Measurements from ENCODE around the gene KCNN1. TPM values are rescaled to one million over a fixed set of nuclear protein-coding genes. Genes with fewer than 3 reads are reported as not detected.

KCNN1 gene
- total and polyA plus RNA-seq, 9 of the 15 experiments (the other 6 are each of a cell fraction or from before 2014, with no cell fraction given), result 0.01 to 6.2 (median 0.72) TPM

GRCh38 chr19:17931532-17932191, 35.2 kb upstream of the KCNN1 start (continued):
- TF ChIP-seq SIX5 (IDR thresholded peaks at IDR 0.05; ENCODE audit: borderline replicate concordance in 1 of 2, insufficient read depth in 1 of 2, low read depth in 1 of 2, low read length in 2 of 2) (no peak), THRAP3 (IDR thresholded peaks at IDR 0.05; ENCODE audit: borderline replicate concordance) (no peak), RAD51 (IDR thresholded peaks at IDR 0.05; ENCODE audit: borderline replicate concordance, low read depth) (no peak), ZNF609 (CRISPR knock-in tag; IDR thresholded peaks at IDR 0.05; ENCODE audit: borderline replicate concordance) (no peak), HEY1 (CRISPR knock-in tag; IDR thresholded peaks at IDR 0.05; ENCODE audit: borderline replicate concordance) (no peak), FIP1L1 (IDR thresholded peaks at IDR 0.05; ENCODE audit: low read depth, low read length, poor library complexity, severe bottlenecking) (no peak), SMAD3 (CRISPR knock-in tag; conservative IDR thresholded peaks at IDR 0.05) (no peak)
- TF ChIP-seq, protein P1, sequence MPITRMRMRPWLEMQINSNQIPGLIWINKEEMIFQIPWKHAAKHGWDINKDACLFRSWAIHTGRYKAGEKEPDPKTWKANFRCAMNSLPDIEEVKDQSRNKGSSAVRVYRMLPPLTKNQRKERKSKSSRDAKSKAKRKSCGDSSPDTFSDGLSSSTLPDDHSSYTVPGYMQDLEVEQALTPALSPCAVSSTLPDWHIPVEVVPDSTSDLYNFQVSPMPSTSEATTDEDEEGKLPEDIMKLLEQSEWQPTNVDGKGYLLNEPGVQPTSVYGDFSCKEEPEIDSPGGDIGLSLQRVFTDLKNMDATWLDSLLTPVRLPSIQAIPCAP (CRISPR knock-in tag; IDR thresholded peaks at IDR 0.05; ENCODE audit: borderline replicate concordance), result no peak

Data from K562 (cell line).